Endometrium (tissue), 2 donors: ENCODE measurements around the gene ARSD.
"Not testable (repeated sequence)": the region's sequence is repeated elsewhere in the genome, so short reads cannot be mapped to it uniquely, and the experiment has no call there.

ENCODE experiments used
- FAIRE-seq: peaks from 2 replicates; lab custom pipeline; 2012; peaks lifted over from hg19 to GRCh38; lab: Jason Lieb, UNC
- donor health status: control.
- donor health status: control.

ARSD gene

GRCh38 chrX:2931612-2932011 lies 2.5 kb upstream of the ARSD start:
- FAIRE-seq: no peak

- no peak for FAIRE-seq
These were observed 2.0 kb upstream of the ARSD start for GRCh38 chrX:2931155-2931554.

- FAIRE-seq: no peak
These were observed 952 bp downstream of the ARSD start for GRCh38 chrX:2928191-2928582.

GRCh38 chrX:2926664-2927275 lies 2.4 kb downstream of the ARSD start:
- FAIRE-seq: no peak

GRCh38 chrX:2926255-2926654 lies 2.9 kb downstream of the ARSD start:
- not testable (repeated sequence) for FAIRE-seq

GRCh38 chrX:2924151-2924550 lies 5.0 kb downstream of the ARSD start:
- FAIRE-seq: no peak

GRCh38 chrX:2921750-2922149 lies 7.4 kb downstream of the ARSD start:
- FAIRE-seq: no peak

GRCh38 chrX:2921193-2921592 lies 7.9 kb downstream of the ARSD start:
- no peak for FAIRE-seq

GRCh38 chrX:2917767-2918166 lies 11.4 kb downstream of the ARSD start:
- FAIRE-seq: no peak

GRCh38 chrX:2913118-2913517 lies 16.0 kb downstream of the ARSD start:
- no peak for FAIRE-seq

GRCh38 chrX:2910109-2910508 lies 19.0 kb downstream of the ARSD start:
- FAIRE-seq: peak; percentile 87

- FAIRE-seq: no peak
These were observed 20.9 kb downstream of the ARSD start for GRCh38 chrX:2908125-2908685.

- FAIRE-seq: no peak
These were observed 21.8 kb downstream of the ARSD start for GRCh38 chrX:2907295-2907694.

GRCh38 chrX:2903366-2903765 lies 25.8 kb downstream of the ARSD start:
- no peak for FAIRE-seq

GRCh38 chrX:2902841-2903240 lies 26.3 kb downstream of the ARSD start:
- no peak for FAIRE-seq

- FAIRE-seq: no peak
These were observed 27.6 kb downstream of the ARSD start for GRCh38 chrX:2901367-2902036.

- FAIRE-seq: no peak
These were observed 30.2 kb downstream of the ARSD start for GRCh38 chrX:2898846-2899512.

GRCh38 chrX:2897690-2898623 lies 31.2 kb downstream of the ARSD start:
- not testable (repeated sequence) for FAIRE-seq

- no peak for FAIRE-seq
These were observed 31.8 kb downstream of the ARSD start for GRCh38 chrX:2897311-2897689.

GRCh38 chrX:2894885-2895292 lies 34.2 kb downstream of the ARSD start:
- no peak for FAIRE-seq

GRCh38 chrX:2892816-2893215 lies 36.3 kb downstream of the ARSD start:
- FAIRE-seq: no peak
